ENCODE results near the gene TNS1.

DNA sequence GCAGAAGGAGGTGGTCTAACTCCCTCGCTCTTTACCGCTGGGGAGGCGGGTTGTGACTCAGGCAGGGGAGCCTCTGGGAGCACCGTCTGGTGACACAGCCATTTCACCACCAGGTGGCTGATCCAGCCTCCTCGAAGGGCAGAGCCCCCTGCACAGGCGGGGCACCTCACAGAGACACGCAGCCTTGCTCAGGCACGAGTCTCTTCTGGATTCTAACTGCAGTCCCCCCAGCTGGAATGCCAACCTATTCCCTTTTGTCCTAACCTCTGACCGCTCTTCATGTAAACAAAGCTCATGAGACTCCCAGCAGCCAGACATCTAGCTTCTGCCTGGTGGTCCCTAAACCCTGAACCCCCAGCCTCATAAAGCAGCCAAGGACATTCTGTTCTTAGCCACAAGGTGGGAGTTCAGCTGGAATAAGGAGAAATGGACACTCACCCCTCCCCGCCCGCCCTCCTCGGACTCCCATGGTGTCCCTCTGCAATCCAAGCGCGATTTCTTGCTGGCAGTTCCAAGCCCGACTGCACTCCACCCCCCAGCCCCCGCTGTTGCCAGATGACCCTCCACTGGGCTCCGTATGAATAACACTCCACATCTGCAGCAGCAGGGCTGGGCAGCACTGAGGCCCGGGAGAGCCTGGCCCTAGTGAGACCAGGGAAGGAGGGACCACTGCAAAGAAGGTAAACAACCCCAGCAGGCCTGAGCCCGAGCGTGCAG lies 84.3 kb downstream of the TNS1 start:
- no peak for TF ChIP-seq EZH2 (IDR thresholded peaks at IDR 0.05; ENCODE audit: borderline replicate concordance, insufficient read depth, low read depth, low read length, poor library complexity, severe bottlenecking)
- TF ChIP-seq, protein P1, sequence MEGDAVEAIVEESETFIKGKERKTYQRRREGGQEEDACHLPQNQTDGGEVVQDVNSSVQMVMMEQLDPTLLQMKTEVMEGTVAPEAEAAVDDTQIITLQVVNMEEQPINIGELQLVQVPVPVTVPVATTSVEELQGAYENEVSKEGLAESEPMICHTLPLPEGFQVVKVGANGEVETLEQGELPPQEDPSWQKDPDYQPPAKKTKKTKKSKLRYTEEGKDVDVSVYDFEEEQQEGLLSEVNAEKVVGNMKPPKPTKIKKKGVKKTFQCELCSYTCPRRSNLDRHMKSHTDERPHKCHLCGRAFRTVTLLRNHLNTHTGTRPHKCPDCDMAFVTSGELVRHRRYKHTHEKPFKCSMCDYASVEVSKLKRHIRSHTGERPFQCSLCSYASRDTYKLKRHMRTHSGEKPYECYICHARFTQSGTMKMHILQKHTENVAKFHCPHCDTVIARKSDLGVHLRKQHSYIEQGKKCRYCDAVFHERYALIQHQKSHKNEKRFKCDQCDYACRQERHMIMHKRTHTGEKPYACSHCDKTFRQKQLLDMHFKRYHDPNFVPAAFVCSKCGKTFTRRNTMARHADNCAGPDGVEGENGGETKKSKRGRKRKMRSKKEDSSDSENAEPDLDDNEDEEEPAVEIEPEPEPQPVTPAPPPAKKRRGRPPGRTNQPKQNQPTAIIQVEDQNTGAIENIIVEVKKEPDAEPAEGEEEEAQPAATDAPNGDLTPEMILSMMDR (IDR thresholded peaks at IDR 0.05) = no peak

Measured in B cell (primary cell).